H1 (cell line): ENCODE data around the gene CMTR1. TPM values are rescaled to one million over a fixed set of nuclear protein-coding genes. Genes with fewer than 3 reads are reported as not detected.

Source experiments
- CTCF ChIA-PET: fragments of 300-600 bp; sonication (Branson Sonifier 250); formaldehyde crosslinking; loops from one replicate; lab custom pipeline; 2021; ENCODE audit not compliant: partially characterized antibody; lab: Charles Lee
- POLR2A ChIA-PET: fragments of 300-600 bp; sonication (Branson Sonifier 250); formaldehyde crosslinking; loops from one replicate; lab custom pipeline; 2021; ENCODE audit warnings: inconsistent platforms; ENCODE audit not compliant: partially characterized antibody; lab: Charles Lee
- DNase-seq, 2 experiments: peaks; one replicate each; pipeline versions ENCODE4 v3.0.0 to v3.0.0-alpha.2; 2010 to 2022; ENCODE audit warnings: low spot score in 2 of 2, low read depth in 1 of 2, mixed read lengths in 1 of 2
- FAIRE-seq: peaks from 2 replicates; lab custom pipeline; 2011; peaks lifted over from hg19 to GRCh38; lab: Jason Lieb, UNC
- H2AFZ ChIP-seq: 2 replicates; pipeline ENCODE4 v1.8.1; 2012; ENCODE audit warnings: low read length, inconsistent platforms
- H2AK5ac ChIP-seq: 2 replicates; pipeline ENCODE4 v1.6.1; 2013; ENCODE audit warnings: low read depth, low read length
- H2BK120ac ChIP-seq: replicated peaks from 2 replicates; pipeline ENCODE3; 2013; ENCODE audit warnings: low read depth, low read length, inconsistent platforms
- H2BK12ac ChIP-seq: 2 replicates; pipeline ENCODE4 v1.6.1; 2013; ENCODE audit warnings: low read depth, low read length
- H2BK15ac ChIP-seq: 2 replicates; pipeline ENCODE4 v1.6.1; 2013; ENCODE audit warnings: low read length
- H2BK20ac ChIP-seq: 2 replicates; pipeline ENCODE4 v1.6.1; 2013; ENCODE audit warnings: low read length
- H2BK5ac ChIP-seq: 2 replicates; pipeline ENCODE4 v1.6.1; 2013; ENCODE audit warnings: low read depth, low read length
- H3K14ac ChIP-seq: 2 replicates; pipeline ENCODE4 v1.6.1; 2013; ENCODE audit warnings: inconsistent platforms; ENCODE audit not compliant: insufficient read length
- H3K18ac ChIP-seq: 2 replicates; pipeline ENCODE4 v1.6.1; 2013; ENCODE audit warnings: low read length; ENCODE audit errors: extremely low read depth
- H3K23ac ChIP-seq: 2 replicates; pipeline ENCODE4 v1.6.1; 2013; ENCODE audit warnings: inconsistent platforms; ENCODE audit not compliant: insufficient read length
- H3K23me2 ChIP-seq: 2 replicates; pipeline ENCODE4 v1.6.1; 2013; ENCODE audit warnings: low read depth, low read length
- H3K27ac ChIP-seq: 2 replicates; pipeline ENCODE4 v1.6.1; 2011; ENCODE audit warnings: low read depth, low read length, inconsistent platforms
- H3K27me3 ChIP-seq, 4 experiments: replicated peaks in 1 of 4; 1 replicate in 1 of 4; 2 replicates in 3 of 4; pipeline versions ENCODE4 v1.6.1 to v1.8.1; 2011 to 2013; ENCODE audit warnings: low read length in 3 of 4, mild to moderate bottlenecking in 3 of 4, inconsistent platforms in 2 of 4, mixed read lengths in 2 of 4, moderate library complexity in 1 of 4; ENCODE audit not compliant: control insufficient read depth in 3 of 4, insufficient read depth in 3 of 4; ENCODE audit errors: extremely low read depth in 1 of 4
- H3K36me3 ChIP-seq, 4 experiments: 2 replicates each; pipeline versions ENCODE4 v1.6.1 to v1.8.1; 2011 to 2013; ENCODE audit warnings: mild to moderate bottlenecking in 4 of 4, low read length in 3 of 4, moderate library complexity in 2 of 4, control low read depth in 1 of 4, inconsistent platforms in 1 of 4; ENCODE audit not compliant: insufficient read depth in 4 of 4, control insufficient read depth in 2 of 4
- H3K4ac ChIP-seq: replicated peaks from 2 replicates; pipeline ENCODE3; 2013; ENCODE audit warnings: low read length, low read depth, mixed read lengths, inconsistent platforms; ENCODE audit not compliant: insufficient read length
- H3K4me1 ChIP-seq, 4 experiments: replicated peaks in 1 of 4; 1 replicate in 1 of 4; 2 replicates in 3 of 4; pipeline versions ENCODE4 v1.6.1 to v1.8.1; 2011 to 2013; ENCODE audit warnings: low read length in 3 of 4, inconsistent platforms in 2 of 4, mixed read lengths in 1 of 4; ENCODE audit not compliant: insufficient read depth in 4 of 4, control insufficient read depth in 3 of 4
- H3K4me2 ChIP-seq, 2 experiments: 2 replicates each; pipeline versions ENCODE4 v1.6.1 to v1.8.1; 2011 to 2013; ENCODE audit warnings: low read depth in 2 of 2, low read length in 2 of 2, control low read depth in 1 of 2, inconsistent platforms in 1 of 2, mild to moderate bottlenecking in 1 of 2; ENCODE audit not compliant: insufficient read depth in 1 of 2
- H3K4me3 ChIP-seq, 4 experiments: fragments of 200-600, 300-600 bp in 1 of 4; sonication (generic), shearing (Covaris generic), sonication (Bioruptor Twin) in 1 of 4; 2 replicates each; pipeline versions ENCODE4 v1.5.1 to v1.8.1; 2011 to 2016; ENCODE audit warnings: low read length in 4 of 4, low read depth in 3 of 4, control low read depth in 2 of 4, inconsistent platforms in 2 of 4, mild to moderate bottlenecking in 2 of 4, mixed read lengths in 1 of 4, moderate library complexity in 1 of 4; ENCODE audit not compliant: insufficient read depth in 2 of 4; ENCODE audit errors: extremely low read depth in 1 of 4
- H3K56ac ChIP-seq: replicated peaks from 2 replicates; pipeline ENCODE3; 2013; ENCODE audit warnings: low read depth, mild to moderate bottlenecking, mixed read lengths, low read length, inconsistent platforms; ENCODE audit not compliant: insufficient read length
- H3K79me1 ChIP-seq: 2 replicates; pipeline ENCODE4 v1.6.1; 2013; ENCODE audit warnings: low read depth, low read length, control low read depth
- H3K79me2 ChIP-seq, 2 experiments: 2 replicates each; pipeline versions ENCODE4 v1.6.1 to v1.8.1; 2012 to 2013; ENCODE audit warnings: low read length in 2 of 2, mild to moderate bottlenecking in 2 of 2, inconsistent platforms in 1 of 2; ENCODE audit not compliant: insufficient read depth in 2 of 2, control insufficient read depth in 1 of 2
- H3K9ac ChIP-seq, 4 experiments: replicated peaks in 1 of 4; 1 replicate in 1 of 4; 2 replicates in 3 of 4; pipeline versions ENCODE4 v1.6.1 to v1.8.1; 2011 to 2013; ENCODE audit warnings: low read depth in 3 of 4, low read length in 3 of 4, control low read depth in 2 of 4, mild to moderate bottlenecking in 2 of 4, moderate library complexity in 2 of 4, inconsistent platforms in 1 of 4; ENCODE audit errors: extremely low read depth in 1 of 4
- H3K9me3 ChIP-seq, 2 experiments: 2 replicates each; pipeline versions ENCODE4 v1.6.1 to v1.8.1; 2012 to 2013; ENCODE audit warnings: mild to moderate bottlenecking in 2 of 2, moderate library complexity in 2 of 2, control low read depth in 1 of 2, inconsistent platforms in 1 of 2, low read depth in 1 of 2, low read length in 1 of 2, mixed read lengths in 1 of 2; ENCODE audit not compliant: insufficient read depth in 2 of 2
- H4K20me1 ChIP-seq, 2 experiments: replicated peaks in 1 of 2; 2 replicates each; pipeline versions ENCODE3 to v1.8.1; 2011 to 2013; ENCODE audit warnings: inconsistent platforms in 2 of 2, low read length in 2 of 2, mild to moderate bottlenecking in 1 of 2; ENCODE audit not compliant: insufficient read depth in 2 of 2, control insufficient read depth in 1 of 2
- H4K5ac ChIP-seq: 2 replicates; pipeline ENCODE4 v1.6.1; 2013; ENCODE audit warnings: low read length, low read depth, mixed read lengths, inconsistent platforms; ENCODE audit not compliant: insufficient read length
- H4K8ac ChIP-seq: 2 replicates; pipeline ENCODE4 v1.8.0; 2013; ENCODE audit warnings: mild to moderate bottlenecking, moderate library complexity, low read length, inconsistent platforms; ENCODE audit not compliant: insufficient read depth; ENCODE audit errors: extremely low read depth
- H4K91ac ChIP-seq: replicated peaks from 2 replicates; pipeline ENCODE3; 2013; ENCODE audit warnings: low read length, mixed read lengths, inconsistent platforms; ENCODE audit not compliant: insufficient read length
- ATF3 ChIP-seq: IDR thresholded peaks from 2 replicates; pipeline ENCODE4 v1.6.1; 2011; ENCODE audit warnings: low read depth, mild to moderate bottlenecking, low read length; ENCODE audit not compliant: insufficient read depth
- BRCA1 ChIP-seq: IDR thresholded peaks from 2 replicates; pipeline ENCODE4 v1.6.1; 2012; ENCODE audit warnings: low read depth, low read length, improper control_type of control experiment
- CBX8 ChIP-seq: fragments of 300-800, 300-1000 bp; sonication (generic); IDR thresholded peaks from 2 replicates; pipeline ENCODE4 v1.7.1; 2016; ENCODE audit warnings: low read depth, low read length, borderline replicate concordance
- HDAC2 ChIP-seq, 2 experiments: fragments of 300-600 bp in 1 of 2; sonication (generic) in 1 of 2; IDR thresholded peaks; 2 replicates each; pipeline ENCODE4 v1.6.1; 2011 to 2012; ENCODE audit warnings: low read depth in 2 of 2, low read length in 2 of 2, mild to moderate bottlenecking in 2 of 2, moderate library complexity in 2 of 2, borderline replicate concordance in 1 of 2, inconsistent platforms in 1 of 2
- MAX ChIP-seq: IDR thresholded peaks from 2 replicates; pipeline ENCODE4 v1.6.1; 2012; ENCODE audit warnings: inconsistent platforms
- WGBS, 2 experiments: shearing (Covaris generic) in 1 of 2; methylation state at CpG; one replicate each; pipeline versions ENCODE4 v1.1.6 to v1.1.7; 2013 to 2015; ENCODE audit warnings: low lambda C conversion rate in 2 of 2, mixed read lengths in 2 of 2, inconsistent platforms in 1 of 2, low coverage in 1 of 2, missing lambda C conversion rate in 1 of 2; ENCODE audit not compliant: insufficient replicate concordance in 2 of 2, insufficient coverage in 1 of 2, insufficient read length in 1 of 2; ENCODE audit errors: extremely low coverage in 1 of 2, missing lambda C conversion rate in 1 of 2; 5-methylcytosine and 5-hydroxymethylcytosine counted together
- polyA plus RNA-seq, 7 experiments: library from polyadenylated mRNA; depleted of rRNA in 3 of 7; stranded (reverse) in 5 of 7; unstranded in 2 of 7; fragments of >200 nt in 5 of 7; fragments of 200-250 nt in 2 of 7; gene quantifications; 1 replicate in 5 of 7; 2 replicates in 1 of 7; 4 replicates in 1 of 7; pipeline versions ENCODE4 v1.2.1 to v1.2.3, GENCODE V29; 2011 to 2013; ENCODE audit warnings: missing spikeins in 2 of 7, mixed read lengths in 2 of 7
- total RNA-seq: library from RNA; stranded (reverse); fragmentation: NEBNext Ultra II Directional; extraction: Animal tissue kit (Norgen Biotek cat#: 25700); gene quantifications from 2 replicates; pipeline ENCODE4 v1.2.1, GENCODE V29; 2021

The CMTR1 gene
- total and polyA plus RNA-seq, 2 of the 8 experiments (the other 6 are each of a cell fraction or from before 2014, with no cell fraction given), result 15.2 to 33.1 TPM

- peaks cover 0 to 18% (median 6%) of the 10 kb centered on the region in 4 experiments; a peak in 5 of 7 replicates for H3K4me1 ChIP-seq
- CTCF ChIA-PET, result interaction anchor here (1.1 to 2.6 kb wide), 7 partner anchors 15 to 203 kb away, joined by 5 to 17 read pairs (median 12); no protein-coding TSS in a partner anchor
- no peak overlapping the region for H3K14ac ChIP-seq
- H2BK12ac ChIP-seq, result no peak overlapping the region
- no peaks in the 10 kb centered on the region for H3K27me3 ChIP-seq
- no peak for TF ChIP-seq BRCA1
- TF ChIP-seq MAX, result no peak
- no peak for TF ChIP-seq HDAC2 (IDR thresholded peaks at IDR 0.05; ENCODE audit: borderline replicate concordance in 1 of 2, low read depth in 2 of 2, low read length in 2 of 2)
- TF ChIP-seq CBX8, result no peak
- no peak for TF ChIP-seq ATF3
- H3K23me2 ChIP-seq, result no peaks in the 10 kb centered on the region
- H3K18ac ChIP-seq, result no peak overlapping the region
- H4K91ac ChIP-seq, result no peak overlapping the region
- no peak overlapping the region for H4K5ac ChIP-seq
- no peaks in the 10 kb centered on the region for H3K79me1 ChIP-seq
- no peak overlapping the region for H2AFZ ChIP-seq
- H3K4me3 ChIP-seq, result no peak overlapping the region
- no peak overlapping the region for H3K4ac ChIP-seq
- no peak overlapping the region for H2BK20ac ChIP-seq
- no peak overlapping the region for H2AK5ac ChIP-seq
- WGBS, 2 experiments, result 83% methylated on average over 8 of the region's 8 CpGs; no CpG with 5 or more reads in 1 of the 2 experiments
- POLR2A ChIA-PET, result interaction anchor here (1.3 kb wide), 1 partner anchor 11 kb away, joined by 3 read pairs; no protein-coding TSS in a partner anchor
- peaks cover 0 to 4% (median under 1%) of the 10 kb centered on the region in 4 experiments; a peak in 3 of 8 replicates for H3K36me3 ChIP-seq
- no peak overlapping the region for H3K23ac ChIP-seq
- no peak overlapping the region for H2BK5ac ChIP-seq
- no peaks in the 10 kb centered on the region for H3K9me3 ChIP-seq
- H4K20me1 ChIP-seq, result peaks cover 0 to 10% of the 10 kb centered on the region in 2 experiments
- H2BK120ac ChIP-seq, result no peak overlapping the region
- H4K8ac ChIP-seq, result no peak overlapping the region
- H3K9ac ChIP-seq, result no peak overlapping the region
- H3K27ac ChIP-seq, result no peak overlapping the region
- H3K4me2 ChIP-seq, result no peak overlapping the region
- no peak overlapping the region for H3K56ac ChIP-seq
- no peaks in the 10 kb centered on the region for H3K79me2 ChIP-seq
- H2BK15ac ChIP-seq, result no peak overlapping the region
- DNase-seq (no peak), FAIRE-seq (no peak)
These were observed 53.3 kb downstream of the CMTR1 start for GRCh38 chr6:37486121-37486839.
